NCI-H510A treated with DMSO at 0.1 percent for 48 hours (cell line): ENCODE measurements around the gene CAPSL.
"Not testable (repeated sequence)": the region's sequence is repeated elsewhere in the genome, so short reads cannot be mapped to it uniquely, and the experiment has no call there.

Source experiments
- DNase-seq: peaks from one replicate; lab custom pipeline; 2025; lab: John Stamatoyannopoulos, UW

The CAPSL gene

DNA sequence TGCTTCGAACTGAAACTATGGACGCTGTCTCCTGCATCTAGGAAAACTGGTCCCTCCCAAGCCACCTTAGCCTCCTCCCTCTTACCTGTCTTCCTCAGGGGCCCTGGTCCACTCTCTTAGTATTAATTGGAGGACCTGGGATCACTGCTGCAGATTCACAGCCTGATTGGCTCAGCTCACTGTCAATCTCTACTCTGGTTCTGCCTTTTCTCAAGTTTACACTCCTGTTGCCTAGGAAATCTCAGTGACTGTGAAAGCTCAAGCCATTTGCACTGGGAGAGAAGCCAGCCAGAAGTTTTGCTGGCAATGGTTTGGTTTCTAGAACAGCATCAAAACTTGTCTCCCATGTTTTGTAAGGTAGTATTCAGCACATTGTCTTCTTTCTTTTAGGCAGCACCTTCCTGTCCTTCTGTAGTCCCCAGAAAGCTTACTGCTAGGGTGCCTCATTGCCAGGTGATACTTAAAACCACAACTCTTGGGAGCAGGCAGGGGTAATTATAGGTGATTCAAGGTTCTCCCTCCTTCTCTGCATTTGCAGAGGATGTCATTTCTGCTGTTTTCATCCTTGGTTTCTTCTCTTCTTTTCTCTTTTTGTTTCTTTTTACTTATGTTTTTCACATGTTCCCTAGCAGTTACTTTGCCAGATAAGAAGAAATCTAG, at the start of gene CAPSL:
Gene CAPSL, minus strand, starts transcription at position 55 of the 660 bp plus-strand sequence. CDS start 17,502 bp downstream, outside the sequence.
- no peak for DNase-seq

- no peak for DNase-seq
Measured at GRCh38 chr5:35987776-35988175, 49.4 kb upstream of the CAPSL start.

DNA sequence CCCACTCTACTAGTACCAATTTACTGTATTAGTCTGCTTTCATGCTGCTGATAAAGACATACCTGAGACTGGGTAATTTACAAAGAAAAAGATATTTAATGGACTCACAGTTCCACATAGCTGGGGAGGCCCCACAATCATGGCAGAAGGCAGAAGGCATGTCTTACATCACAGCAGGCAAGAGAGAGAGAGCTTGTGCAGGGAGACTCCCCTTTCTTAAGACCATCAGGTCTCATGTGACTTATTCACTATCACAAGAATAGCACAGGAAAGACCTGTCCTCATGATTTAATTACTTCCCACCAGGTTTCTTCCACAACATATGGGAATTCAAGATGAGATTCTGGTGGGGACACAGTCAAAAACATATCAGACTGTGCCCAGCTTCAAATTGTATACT, 41.3 kb upstream of the CAPSL start:
- no peak for DNase-seq

DNA sequence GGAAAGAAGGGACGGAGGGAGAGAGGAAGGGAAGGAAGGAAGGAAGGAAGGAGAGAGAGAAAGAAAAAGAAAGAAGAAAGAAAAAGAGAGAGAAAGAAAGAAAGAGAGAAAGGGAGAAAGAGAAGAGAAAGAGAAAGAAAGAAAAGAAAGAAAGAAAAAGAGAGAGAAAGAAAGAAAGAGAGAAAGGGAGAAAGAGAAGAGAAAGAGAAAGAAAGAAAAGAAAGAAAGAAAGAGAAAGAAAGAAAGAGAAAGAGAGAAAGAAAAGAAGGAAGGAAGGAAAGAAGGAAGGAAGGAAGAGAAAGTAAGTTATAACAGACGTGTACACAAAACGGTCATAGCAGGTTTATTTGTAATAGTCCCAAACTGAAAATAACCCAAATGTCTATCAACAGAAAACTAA, 38.4 kb upstream of the CAPSL start:
- not testable (repeated sequence) for DNase-seq

DNA sequence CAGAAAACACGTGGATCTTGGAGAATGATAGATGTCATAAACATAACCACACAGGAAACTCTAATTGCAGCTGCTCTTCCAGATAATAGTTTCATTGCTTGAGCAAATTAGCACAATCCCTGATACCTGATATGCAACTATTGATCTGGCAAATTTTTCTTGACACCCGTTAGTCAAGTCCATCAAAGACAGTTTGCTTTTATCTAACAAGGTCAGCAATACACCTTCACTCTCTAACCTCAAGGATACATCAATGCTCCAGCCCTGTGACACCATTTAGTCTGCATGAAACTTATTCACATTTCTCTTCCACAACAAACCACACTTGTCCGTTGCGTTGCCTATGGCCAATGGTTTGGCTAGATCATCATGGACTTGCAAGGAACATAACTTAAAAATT, 36.1 kb upstream of the CAPSL start:
- no peak for DNase-seq

DNA sequence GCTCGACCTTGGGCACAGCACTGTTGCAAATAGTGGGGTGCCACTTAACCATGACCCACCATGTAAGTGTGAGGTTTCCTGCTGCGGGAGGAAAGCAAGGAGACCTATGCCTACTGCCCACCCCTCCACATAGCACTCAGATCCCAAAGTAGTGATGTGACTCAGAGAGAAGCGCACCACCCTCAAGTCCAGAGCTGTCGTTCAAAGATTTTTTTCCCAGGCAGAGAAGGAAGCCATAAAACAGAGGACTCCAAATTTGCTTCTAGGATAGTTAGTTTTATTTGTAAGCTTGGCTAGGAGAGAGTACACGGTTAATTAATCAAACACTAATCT, 33.4 kb upstream of the CAPSL start:
- DNase-seq = no peak

DNA sequence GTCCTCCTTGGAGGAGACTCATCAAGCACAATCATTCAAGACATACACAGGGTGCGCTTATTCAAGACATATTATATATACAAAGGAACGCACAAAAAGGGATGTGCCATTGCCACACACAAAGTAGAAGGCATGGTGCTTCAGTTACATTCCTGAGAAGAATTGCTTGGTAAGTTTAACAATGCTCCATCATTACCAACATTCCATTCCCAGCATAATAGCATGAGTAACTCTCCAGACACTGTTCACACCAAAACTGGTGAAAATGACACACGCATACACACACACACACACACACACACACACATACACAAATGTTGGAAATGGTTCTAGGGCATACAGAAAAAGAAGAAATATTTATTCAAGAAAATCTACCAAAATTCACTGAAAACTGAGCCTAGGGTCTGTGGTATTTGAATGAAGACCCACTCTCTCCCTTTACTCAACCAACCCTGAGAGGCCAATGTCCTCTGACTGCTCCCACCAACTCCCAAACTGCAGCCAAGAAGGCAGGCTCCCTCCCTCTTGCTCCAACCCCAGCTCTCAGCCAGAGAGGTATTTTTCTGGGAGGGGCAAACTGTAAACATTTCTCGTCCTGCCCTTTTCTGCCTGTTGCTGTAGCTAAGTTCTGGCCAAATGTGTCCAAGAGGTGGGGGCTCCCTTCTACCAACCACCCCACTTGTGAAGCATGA, 32.9 kb upstream of the CAPSL start:
- no peak for DNase-seq

DNA sequence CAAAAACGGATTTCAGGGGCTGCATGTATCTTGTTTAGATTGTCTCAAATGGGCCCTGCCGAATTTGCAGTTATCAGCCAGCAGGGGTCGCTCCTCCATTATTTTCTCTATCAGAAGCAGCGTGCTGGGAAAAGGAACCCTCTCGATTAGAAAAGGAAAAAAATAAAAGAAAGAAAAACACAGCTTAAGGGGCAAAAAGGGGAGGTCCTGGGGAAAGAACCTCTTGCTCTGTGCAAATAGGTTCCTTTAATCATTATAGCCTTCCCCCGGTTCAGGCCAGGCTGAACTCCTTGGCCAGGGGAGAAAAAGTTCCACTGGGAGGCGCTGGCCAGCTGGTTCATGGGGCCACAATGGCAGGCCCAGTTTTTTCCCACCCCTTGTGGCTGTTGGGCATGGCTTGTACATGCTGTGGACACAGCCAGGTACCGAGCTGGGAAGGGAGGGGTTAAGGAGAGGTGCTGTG, 25.0 kb upstream of the CAPSL start:
- no peak for DNase-seq

- no peak for DNase-seq
Measured at GRCh38 chr5:35960328-35960727, 21.9 kb upstream of the CAPSL start.

- no peak for DNase-seq
Measured at GRCh38 chr5:35956429-35956828, 18.0 kb upstream of the CAPSL start.

- DNase-seq = no peak
Measured at GRCh38 chr5:35954175-35954574, 15.8 kb upstream of the CAPSL start.

DNA sequence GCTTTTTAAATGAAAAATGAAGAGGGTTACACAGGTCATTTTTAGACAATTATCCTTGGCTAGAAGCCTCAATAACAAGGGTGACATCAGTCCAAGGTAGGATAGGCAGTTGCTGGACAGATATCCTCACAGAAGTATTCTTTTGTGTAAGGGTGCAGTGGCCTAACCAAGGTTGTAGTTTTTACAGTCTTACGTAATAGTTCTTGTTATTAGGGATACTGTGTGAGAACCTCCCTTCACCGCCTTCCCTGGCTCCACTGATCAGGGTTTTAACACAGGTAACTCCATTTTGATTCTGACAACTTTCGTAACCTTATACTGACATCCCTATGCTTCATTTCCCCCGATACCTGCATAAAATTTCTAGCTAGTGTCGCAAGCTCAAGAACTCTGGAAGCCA, 8.7 kb upstream of the CAPSL start:
- no peak for DNase-seq

DNA sequence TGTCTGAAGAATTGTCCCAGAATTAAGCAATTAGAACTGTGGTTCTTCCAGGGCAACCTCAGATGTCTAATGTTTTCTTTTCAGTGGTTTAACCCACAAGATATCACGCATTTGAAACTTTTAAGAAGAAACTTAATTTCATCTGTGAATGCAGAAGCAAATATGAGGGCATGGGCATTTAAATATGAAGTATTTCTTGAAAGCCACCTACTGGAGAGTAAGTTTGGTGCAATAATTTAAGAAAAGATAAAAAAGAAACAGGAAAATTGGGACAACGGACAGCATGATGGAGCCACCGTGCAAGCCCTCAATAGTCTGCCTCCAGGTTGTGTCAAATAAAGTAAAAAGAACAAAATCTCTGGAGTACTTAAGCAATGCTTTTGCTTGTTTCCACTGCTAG, 1.2 kb upstream of the CAPSL start:
- no peak for DNase-seq

DNA sequence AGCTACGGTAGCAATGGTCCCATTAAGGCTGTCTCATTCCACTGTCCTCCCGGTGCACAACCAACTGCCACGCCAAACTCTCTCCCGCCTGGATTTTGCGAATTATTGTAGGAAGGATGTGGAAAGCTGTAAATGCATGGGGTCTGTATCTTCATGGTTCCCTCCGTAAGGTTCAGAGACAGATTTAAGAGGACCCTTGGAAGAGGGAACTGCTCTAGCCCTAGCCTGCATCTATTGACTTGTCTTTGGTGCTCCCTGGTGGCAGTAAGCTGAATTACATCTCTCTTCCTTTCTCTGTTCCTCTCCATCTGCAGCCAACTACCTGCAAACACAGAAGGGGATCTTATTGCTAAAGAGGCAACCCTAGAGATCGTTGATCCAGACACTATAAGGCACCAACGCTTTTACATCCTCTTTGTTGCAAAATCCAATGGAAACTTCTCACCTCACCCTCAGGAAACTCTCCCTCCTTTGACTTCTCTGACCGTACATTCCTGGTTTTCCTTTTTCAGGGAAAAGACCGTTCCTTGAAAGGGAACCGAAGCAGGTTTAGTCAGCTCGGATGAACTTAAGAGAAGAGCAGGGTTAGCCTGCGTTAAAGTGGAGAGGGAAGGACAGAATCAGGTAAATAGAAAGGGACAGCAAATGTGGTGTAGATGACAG, 11.9 kb downstream of the CAPSL start:
- peak; percentile 25 for DNase-seq

- no peak for DNase-seq
Measured at GRCh38 chr5:35924950-35925722, 13.3 kb downstream of the CAPSL start.

DNA sequence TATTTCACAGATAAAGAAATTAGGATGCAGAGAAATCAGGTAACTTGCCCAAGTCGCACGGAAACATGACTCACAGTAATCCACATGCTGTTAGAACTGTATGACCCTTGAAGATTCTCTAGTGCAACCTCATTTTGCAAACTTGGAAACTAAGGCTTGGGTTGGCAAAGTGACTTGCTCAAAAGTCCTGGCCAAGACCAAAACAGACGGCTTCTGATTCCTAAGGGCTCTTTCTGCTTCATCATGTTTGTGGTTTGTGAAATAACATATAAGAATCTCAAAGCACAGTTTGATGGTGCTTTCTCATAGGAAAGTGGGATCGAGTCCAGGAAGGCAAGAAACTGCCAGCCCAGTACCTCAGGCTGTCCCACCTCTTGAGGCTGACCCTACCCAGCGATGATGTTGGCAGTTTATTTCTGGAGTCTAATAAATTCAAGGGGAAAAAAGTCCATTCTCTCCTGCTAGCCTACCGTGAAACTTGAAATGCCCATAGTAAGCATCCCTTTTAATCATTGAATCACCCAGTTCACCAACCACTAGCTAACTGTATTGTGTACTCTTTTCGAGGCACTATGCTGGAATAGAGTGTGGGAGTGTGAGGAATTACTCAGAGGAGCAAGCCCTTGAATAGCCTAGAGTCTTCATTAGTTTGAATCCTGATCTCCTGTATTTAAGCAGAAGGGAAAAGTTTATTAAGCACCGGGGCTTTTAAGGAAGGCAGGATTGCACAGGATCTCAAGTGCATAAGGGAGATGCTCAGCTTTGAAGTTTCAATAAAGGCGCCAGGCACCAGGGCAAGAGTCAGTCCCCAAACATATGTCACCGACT, 14.1 kb downstream of the CAPSL start:
- no peak for DNase-seq

GRCh38 chr5:35922468-35922867, 16.0 kb downstream of the CAPSL start:
- no peak for DNase-seq

GRCh38 chr5:35921930-35922329, 16.5 kb downstream of the CAPSL start:
- DNase-seq = no peak

DNA sequence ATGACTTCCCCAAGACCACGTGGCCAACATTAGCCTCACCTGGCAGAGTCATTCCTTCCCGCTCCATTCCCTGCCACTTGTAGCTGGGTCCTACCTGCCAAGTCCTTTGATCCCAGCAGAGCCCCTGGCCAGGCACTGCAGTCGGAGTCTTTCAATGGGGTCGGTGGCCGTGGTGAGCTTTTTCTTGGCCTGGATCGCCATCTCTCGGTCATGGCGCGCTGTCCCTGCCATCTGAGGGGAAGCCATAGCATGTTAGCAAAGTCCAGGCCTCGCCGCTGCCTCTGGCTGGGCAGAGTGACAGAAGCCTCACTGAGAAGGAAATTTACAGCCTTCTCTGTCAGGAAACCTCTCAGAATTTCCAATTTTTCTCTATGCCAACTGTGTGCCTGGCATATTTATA, 17.5 kb downstream of the CAPSL start:
- no peak for DNase-seq

DNA sequence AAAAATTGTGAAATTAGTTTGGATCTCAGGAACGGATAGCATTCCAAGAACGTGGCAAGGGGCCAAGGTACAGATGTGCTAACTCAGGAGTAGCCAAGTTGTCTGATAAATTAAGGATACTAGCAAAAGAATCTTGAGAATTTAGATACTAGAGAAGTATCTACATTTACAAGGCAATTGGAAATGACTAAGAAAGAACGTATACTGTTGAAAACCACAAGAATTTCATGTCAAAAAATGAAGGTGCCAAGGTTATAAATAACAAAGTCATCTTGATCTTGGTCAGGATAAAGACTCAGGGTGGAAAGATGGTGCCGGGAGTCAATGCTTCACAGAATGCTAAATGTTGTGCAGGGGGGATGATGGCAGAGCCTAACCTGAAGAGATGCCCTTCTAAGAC, 19.2 kb downstream of the CAPSL start:
- no peak for DNase-seq

DNA sequence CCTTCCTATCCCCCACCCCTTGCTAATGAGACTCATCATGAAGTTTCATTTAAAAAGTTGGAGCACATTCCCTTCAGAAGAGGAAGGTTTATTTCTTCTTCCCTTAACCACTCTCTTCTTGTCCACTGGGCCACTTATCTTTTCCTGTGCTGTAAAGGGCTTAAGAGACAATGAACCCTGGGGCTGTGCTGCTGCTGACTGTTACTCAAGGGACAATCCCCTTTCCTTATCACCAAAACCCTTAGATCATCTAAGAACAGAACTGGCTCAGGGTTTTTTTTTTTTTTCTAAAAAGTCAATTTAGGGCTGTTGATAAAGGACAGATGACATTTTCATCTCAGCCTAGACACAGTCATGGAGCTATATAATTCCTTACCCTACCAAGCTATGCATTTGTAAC, 29.6 kb downstream of the CAPSL start:
- no peak for DNase-seq

- no peak for DNase-seq
Measured at GRCh38 chr5:35908228-35908627, 30.2 kb downstream of the CAPSL start.
